Colonic mucosa (tissue), 4 donors: ENCODE data around the gene MPHOSPH8. TPM values are rescaled to one million over a fixed set of nuclear protein-coding genes. Genes with fewer than 3 reads are reported as not detected.

Experiments
- DNase-seq: peaks from one replicate; pipeline ENCODE4 v3.0.0-alpha.2; 2020
- H3K27ac ChIP-seq: fragments of 200-600 bp; one replicate; pipeline ENCODE4 v1.8.0; 2021
- H3K27me3 ChIP-seq: fragments of 200-600 bp; one replicate; pipeline ENCODE4 v1.8.0; 2021
- H3K36me3 ChIP-seq: fragments of 200-600 bp; one replicate; pipeline ENCODE4 v1.8.0; 2021
- H3K4me1 ChIP-seq: fragments of 200-600 bp; one replicate; pipeline ENCODE4 v1.8.0; 2021; ENCODE audit warnings: mild to moderate bottlenecking
- H3K4me3 ChIP-seq: fragments of 200-600 bp; one replicate; pipeline ENCODE4 v1.8.0; 2021
- H3K9ac ChIP-seq, 2 donors: one replicate each; pipeline ENCODE4 v1.7.0; 2013; ENCODE audit warnings: control low read depth in 2 of 2, low read depth in 2 of 2, low read length in 2 of 2
- H3K9me3 ChIP-seq: fragments of 200-600 bp; one replicate; pipeline ENCODE4 v1.8.0; 2021
- intact Hi-C: fragments of 100-400 bp; cut with DNase I; formaldehyde crosslinking; loops from one replicate; pipeline ENCODE4 v1.14.1; 2022
- total RNA-seq, 2 donors: library from RNA; stranded (reverse); fragmentation: NEBNext Ultra II Directional in 1 of 2; extraction: Animal tissue kit (Norgen Biotek cat#: 25700) in 1 of 2; gene quantifications; one replicate each; pipeline ENCODE4 v1.2.1, GENCODE V29; 2021
- TF ChIP-seq, protein P1 (sequence below): fragments of 200-600 bp; IDR thresholded peaks from one replicate; pipeline ENCODE4 v1.8.0; 2022; ENCODE audit warnings: antibody characterized with exemption, mild to moderate bottlenecking
- donor health status: healthy.
- donor health status: DM: no; HTN: no; CAD: no.
- donor health status: DM: no; HTN: no; CAD: no.

Gene MPHOSPH8
- total RNA-seq, 2 donors from 2014 or later, result 23.8 to 34.1 TPM

DNA sequence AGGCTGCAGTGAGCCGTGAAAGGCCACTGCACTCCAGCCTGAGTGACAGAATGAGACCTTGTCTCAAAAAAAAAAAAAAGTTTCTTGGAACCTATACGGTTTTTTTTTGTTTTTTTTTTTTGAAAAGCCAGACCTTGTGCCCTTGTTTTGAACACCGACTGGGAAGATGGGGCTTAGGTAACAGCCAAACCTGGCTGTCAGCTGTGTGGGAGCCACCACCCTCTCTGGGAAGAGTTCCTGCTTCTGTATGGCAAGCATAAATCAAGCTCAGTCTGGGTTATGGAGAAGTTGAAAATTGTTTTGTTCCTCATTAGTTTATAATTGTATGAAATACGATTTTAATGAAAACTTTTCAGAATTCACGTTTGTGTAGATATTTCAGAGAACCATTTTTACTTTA lies 39.5 kb downstream of the MPHOSPH8 start:
- Histone ChIP-seq H3K4me1 (no peaks in the 10 kb centered on the region), H3K27ac (no peak overlapping the region), H3K27me3 (no peaks in the 10 kb centered on the region), H3K9me3 (no peaks in the 10 kb centered on the region), H3K9ac (no peak overlapping the region), H3K36me3 (no peaks in the 10 kb centered on the region), H3K4me3 (no peak overlapping the region)
- intact Hi-C loops, result no loop called here
- no peak for DNase-seq
- TF ChIP-seq, protein P1, sequence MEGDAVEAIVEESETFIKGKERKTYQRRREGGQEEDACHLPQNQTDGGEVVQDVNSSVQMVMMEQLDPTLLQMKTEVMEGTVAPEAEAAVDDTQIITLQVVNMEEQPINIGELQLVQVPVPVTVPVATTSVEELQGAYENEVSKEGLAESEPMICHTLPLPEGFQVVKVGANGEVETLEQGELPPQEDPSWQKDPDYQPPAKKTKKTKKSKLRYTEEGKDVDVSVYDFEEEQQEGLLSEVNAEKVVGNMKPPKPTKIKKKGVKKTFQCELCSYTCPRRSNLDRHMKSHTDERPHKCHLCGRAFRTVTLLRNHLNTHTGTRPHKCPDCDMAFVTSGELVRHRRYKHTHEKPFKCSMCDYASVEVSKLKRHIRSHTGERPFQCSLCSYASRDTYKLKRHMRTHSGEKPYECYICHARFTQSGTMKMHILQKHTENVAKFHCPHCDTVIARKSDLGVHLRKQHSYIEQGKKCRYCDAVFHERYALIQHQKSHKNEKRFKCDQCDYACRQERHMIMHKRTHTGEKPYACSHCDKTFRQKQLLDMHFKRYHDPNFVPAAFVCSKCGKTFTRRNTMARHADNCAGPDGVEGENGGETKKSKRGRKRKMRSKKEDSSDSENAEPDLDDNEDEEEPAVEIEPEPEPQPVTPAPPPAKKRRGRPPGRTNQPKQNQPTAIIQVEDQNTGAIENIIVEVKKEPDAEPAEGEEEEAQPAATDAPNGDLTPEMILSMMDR, result no peak

DNA sequence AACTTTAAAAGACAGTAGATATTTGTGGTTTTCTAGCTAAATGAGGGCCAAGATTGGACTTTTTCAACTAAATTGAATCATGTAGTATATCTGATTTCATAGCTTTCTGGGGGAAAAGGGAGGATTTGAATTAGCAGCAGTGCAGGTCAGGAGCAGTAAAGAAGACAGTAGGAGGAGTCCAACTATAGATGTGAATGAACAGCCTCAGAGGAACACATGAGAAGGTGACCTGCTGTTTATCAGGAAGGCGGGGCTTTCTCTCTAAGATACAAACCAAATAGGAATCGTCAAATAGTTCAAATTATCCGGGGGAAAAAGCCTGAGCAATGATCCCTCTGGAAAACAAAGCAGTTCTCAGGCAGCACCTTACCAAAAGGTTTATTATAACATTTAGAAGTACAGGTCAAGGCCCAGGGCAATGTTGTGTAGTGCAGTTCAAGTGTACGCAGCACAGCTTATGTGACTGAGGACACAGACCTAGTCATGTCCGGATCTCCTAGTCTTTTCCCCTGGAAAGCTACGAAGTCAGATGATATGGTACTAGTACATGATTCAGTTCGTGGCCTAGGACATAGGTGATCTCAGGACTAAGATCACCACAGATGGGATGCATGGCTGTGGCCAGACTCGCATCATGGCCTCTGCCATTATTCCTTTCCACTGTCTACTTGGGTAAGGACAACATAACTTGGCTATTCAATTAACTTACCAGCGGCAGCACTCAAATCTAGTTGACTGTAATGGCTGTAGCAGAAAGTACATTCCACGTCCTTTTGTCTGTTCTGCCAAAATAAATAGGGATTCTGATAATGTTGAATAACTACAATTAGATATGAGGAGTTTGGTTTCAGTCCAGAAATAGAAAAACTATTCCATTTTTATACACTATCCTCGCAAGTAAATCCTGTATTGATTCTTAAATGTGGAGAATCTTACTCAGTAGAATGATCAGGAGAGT lies 40.3 kb downstream of the MPHOSPH8 start:
- no peak for DNase-seq
- no peak overlapping the region for H3K9ac ChIP-seq
- H3K27ac ChIP-seq, result no peak overlapping the region
- no peaks in the 10 kb centered on the region for H3K4me1 ChIP-seq
- H3K27me3 ChIP-seq, result no peaks in the 10 kb centered on the region
- intact Hi-C loops, result no loop called here
- H3K4me3 ChIP-seq, result no peak overlapping the region
- no peaks in the 10 kb centered on the region for H3K9me3 ChIP-seq
- TF ChIP-seq, protein P1, result no peak
- H3K36me3 ChIP-seq, result no peaks in the 10 kb centered on the region

DNA sequence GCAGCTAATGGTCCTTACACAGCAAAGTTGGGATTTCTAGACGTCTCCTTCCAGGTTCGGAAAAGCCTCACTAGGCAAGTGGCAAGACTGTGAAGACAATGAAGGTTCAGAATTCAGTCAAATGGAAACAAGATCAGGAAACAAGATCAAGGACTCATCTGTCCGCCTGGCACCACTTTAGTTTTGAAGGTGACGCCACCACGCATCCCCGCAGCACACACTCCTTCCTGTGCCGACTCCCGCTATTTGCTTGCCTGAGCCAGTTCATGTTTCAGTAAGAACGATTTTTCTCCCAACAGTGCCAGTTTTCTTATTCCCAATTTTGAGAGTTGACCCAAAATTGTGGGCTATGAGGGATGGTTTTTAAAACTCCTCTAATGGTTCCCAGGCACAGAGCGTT lies 41.4 kb downstream of the MPHOSPH8 start:
- H3K27me3 ChIP-seq, result no peaks in the 10 kb centered on the region
- no peak overlapping the region for H3K4me3 ChIP-seq

DNA sequence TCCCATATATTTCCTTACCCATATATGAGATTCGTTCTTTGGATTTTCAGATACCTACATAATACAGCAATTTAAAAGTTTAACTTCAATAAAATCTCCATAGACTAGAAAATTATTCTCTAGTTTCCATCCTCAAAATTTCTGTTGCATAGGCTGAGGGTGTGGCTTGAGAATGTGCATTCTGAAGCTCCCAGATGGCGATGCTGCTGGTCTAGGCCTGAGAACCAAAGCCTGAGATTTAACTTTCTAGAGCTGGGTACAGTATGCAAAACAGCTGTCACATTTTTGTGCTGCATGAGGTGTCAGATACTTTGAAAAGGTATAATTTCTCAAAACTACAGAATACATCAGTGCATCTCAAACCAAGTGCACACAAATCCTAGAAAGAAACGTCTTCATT lies 42.7 kb downstream of the MPHOSPH8 start:
- H3K4me1 ChIP-seq, result no peaks in the 10 kb centered on the region
- TF ChIP-seq, protein P1, result no peak
- no peak overlapping the region for H3K9ac ChIP-seq
- no peaks in the 10 kb centered on the region for H3K9me3 ChIP-seq
- H3K4me3 ChIP-seq, result no peak overlapping the region
- no peak overlapping the region for H3K27ac ChIP-seq
- no peaks in the 10 kb centered on the region for H3K27me3 ChIP-seq
- H3K36me3 ChIP-seq, result no peaks in the 10 kb centered on the region
- DNase-seq, result no peak
- intact Hi-C loops, result no loop called here

More for the DNA sequence above, 41.4 kb downstream of the MPHOSPH8 start:
- DNase-seq, result no peak
- H3K9ac ChIP-seq, result no peak overlapping the region
- H3K27ac ChIP-seq, result no peak overlapping the region
- intact Hi-C loops, result no loop called here
- no peaks in the 10 kb centered on the region for H3K4me1 ChIP-seq
- TF ChIP-seq, protein P1, result no peak
- no peaks in the 10 kb centered on the region for H3K9me3 ChIP-seq
- no peaks in the 10 kb centered on the region for H3K36me3 ChIP-seq

DNA sequence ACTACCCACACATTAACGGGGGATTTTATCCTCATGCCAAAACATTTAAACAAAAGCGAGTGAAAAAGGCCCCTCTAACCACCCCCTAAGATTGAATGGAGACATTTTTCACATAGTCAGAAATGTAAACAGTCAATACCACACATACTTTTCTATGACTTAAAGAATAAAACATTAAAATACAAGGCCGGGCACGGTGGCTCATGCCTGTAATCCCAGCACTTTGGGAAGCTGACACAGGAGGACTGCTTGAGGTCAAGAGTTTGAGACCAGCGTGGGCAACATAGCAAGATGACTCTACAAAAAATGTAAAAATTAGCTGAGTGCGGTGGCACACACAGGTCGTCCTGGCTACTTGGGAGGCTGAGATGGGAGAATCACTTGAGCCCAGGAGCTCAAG lies 47.3 kb downstream of the MPHOSPH8 start:
- intact Hi-C loops, result no loop called here
- Histone ChIP-seq H3K27ac (no peak overlapping the region), H3K4me1 (no peaks in the 10 kb centered on the region), H3K4me3 (no peak overlapping the region), H3K9ac (no peak overlapping the region), H3K27me3 (no peaks in the 10 kb centered on the region), H3K9me3 (no peaks in the 10 kb centered on the region), H3K36me3 (no peaks in the 10 kb centered on the region)
- no peak for DNase-seq
- TF ChIP-seq, protein P1, result no peak
